ENCODE measurements around the gene ANTXRL.
"Not testable (repeated sequence)": the region's sequence is repeated elsewhere in the genome, so short reads cannot be mapped to it uniquely, and the experiment has no call there.

The ANTXRL gene

GRCh38 chr10:46254007-46254383 lies 32.8 kb upstream of the ANTXRL start:
- Histone ChIP-seq H3K4ac (ENCODE audit: low read depth, low read length) (no peak overlapping the region), H3K27ac (ENCODE audit: low read depth, low read length) (no peak overlapping the region), H4K5ac (ENCODE audit: low read length) (no peak overlapping the region), H2BK5ac (ENCODE audit: low read length) (no peak overlapping the region), H3K56ac (ENCODE audit: low read length) (no peak overlapping the region), H3K18ac (ENCODE audit: low read length) (no peak overlapping the region), H3K36me3 (ENCODE audit: control insufficient read depth, insufficient read depth, low read length) (no peaks in the 10 kb centered on the region), H3K4me1 (ENCODE audit: control insufficient read depth, low read depth, low read length) (no peaks in the 10 kb centered on the region), H3K27me3 (ENCODE audit: insufficient read depth, low read length, poor library complexity) (no peaks in the 10 kb centered on the region), H2AK5ac (ENCODE audit: low read length) (no peak overlapping the region), H3K9ac (ENCODE audit: low read length) (no peak overlapping the region), H2BK120ac (ENCODE audit: low read depth, low read length) (no peak overlapping the region), H3K79me2 (ENCODE audit: control insufficient read depth, insufficient read depth, low read length) (no peaks in the 10 kb centered on the region), H3K23ac (ENCODE audit: low read length) (no peak overlapping the region), H2BK15ac (replicated peaks; ENCODE audit: low read depth) (no peak overlapping the region), H3K79me1 (ENCODE audit: low read length) (no peaks in the 10 kb centered on the region), H3K4me3 (ENCODE audit: low read length) (no peak overlapping the region), H3K4me2 (ENCODE audit: low read length) (no peak overlapping the region), H4K8ac (ENCODE audit: low read depth, low read length) (no peak overlapping the region)
- WGBS (ENCODE audit: extremely low coverage, insufficient coverage, low lambda C conversion rate), result no CpG with 5 or more reads among the region's 6 CpGs
- no peak for DNase-seq

DNA sequence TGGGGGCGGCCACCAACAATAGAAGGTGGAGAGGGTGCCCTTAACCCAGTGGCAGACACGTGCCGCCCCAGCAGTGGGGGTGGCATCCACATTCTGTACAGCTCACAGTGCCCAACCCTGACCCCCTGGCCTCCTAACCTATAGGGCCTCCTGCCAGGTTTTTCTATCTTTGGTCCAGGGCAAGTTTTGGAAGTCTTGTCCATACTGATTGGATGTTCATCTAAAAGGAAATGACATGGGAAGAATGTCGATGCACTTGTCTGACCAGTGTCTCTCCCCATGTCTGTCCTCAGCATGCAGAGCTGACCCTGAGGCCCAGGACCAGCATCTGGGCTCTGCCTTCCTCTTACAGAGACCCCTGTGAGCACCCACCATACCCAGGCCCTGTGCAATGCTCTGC lies 32.3 kb upstream of the ANTXRL start:
- Histone ChIP-seq H2AK5ac (ENCODE audit: low read length) (no peak overlapping the region), H3K79me2 (ENCODE audit: control insufficient read depth, insufficient read depth, low read length) (no peaks in the 10 kb centered on the region), H3K27me3 (ENCODE audit: insufficient read depth, low read length, poor library complexity) (no peaks in the 10 kb centered on the region), H3K4me1 (ENCODE audit: control insufficient read depth, low read depth, low read length) (no peaks in the 10 kb centered on the region), H3K4me3 (ENCODE audit: low read length) (no peak overlapping the region), H3K79me1 (ENCODE audit: low read length) (no peaks in the 10 kb centered on the region), H3K56ac (ENCODE audit: low read length) (no peak overlapping the region), H2BK120ac (ENCODE audit: low read depth, low read length) (no peak overlapping the region), H3K4me2 (ENCODE audit: low read length) (no peak overlapping the region), H3K27ac (ENCODE audit: low read depth, low read length) (no peak overlapping the region), H4K8ac (ENCODE audit: low read depth, low read length) (no peak overlapping the region), H2BK15ac (replicated peaks; ENCODE audit: low read depth) (no peak overlapping the region), H3K23ac (ENCODE audit: low read length) (no peak overlapping the region), H3K9ac (ENCODE audit: low read length) (no peak overlapping the region), H2BK5ac (ENCODE audit: low read length) (no peak overlapping the region), H3K36me3 (ENCODE audit: control insufficient read depth, insufficient read depth, low read length) (no peaks in the 10 kb centered on the region), H4K5ac (ENCODE audit: low read length) (no peak overlapping the region), H3K4ac (ENCODE audit: low read depth, low read length) (no peak overlapping the region), H3K18ac (ENCODE audit: low read length) (no peak overlapping the region)
- DNase-seq, result no peak
- no CpG with 5 or more reads among the region's 4 CpGs for WGBS (ENCODE audit: extremely low coverage, insufficient coverage, low lambda C conversion rate)

DNA sequence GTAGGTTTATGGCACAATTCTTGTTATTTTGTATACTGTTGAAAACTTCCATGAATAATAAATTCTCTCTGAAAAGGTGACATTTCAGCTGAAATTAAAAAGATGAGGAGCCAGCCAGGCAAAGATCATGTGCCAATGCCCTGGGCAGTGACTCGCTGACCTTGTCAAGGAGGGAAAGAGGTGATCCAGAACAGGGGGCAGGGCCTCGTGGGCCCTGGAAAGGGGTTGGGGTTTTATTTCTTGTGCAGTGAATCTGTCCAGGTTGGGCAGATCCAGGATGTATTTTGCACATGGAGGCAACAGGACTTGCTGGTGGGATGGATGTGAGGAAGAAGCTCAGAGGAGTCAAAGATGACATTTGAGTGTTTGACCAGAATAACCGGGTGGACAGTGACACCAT lies 31.6 kb upstream of the ANTXRL start:
- H2BK5ac ChIP-seq (ENCODE audit: low read length); H4K8ac ChIP-seq (ENCODE audit: low read depth, low read length); H3K4me3 ChIP-seq (ENCODE audit: low read length); H3K27me3 ChIP-seq (ENCODE audit: insufficient read depth, low read length, poor library complexity); H3K23ac ChIP-seq (ENCODE audit: low read length); H3K4ac ChIP-seq (ENCODE audit: low read depth, low read length); H2BK120ac ChIP-seq (ENCODE audit: low read depth, low read length); H2BK15ac ChIP-seq (replicated peaks; ENCODE audit: low read depth); H3K79me2 ChIP-seq (ENCODE audit: control insufficient read depth, insufficient read depth, low read length); H3K4me1 ChIP-seq (ENCODE audit: control insufficient read depth, low read depth, low read length); H3K4me2 ChIP-seq (ENCODE audit: low read length); H3K27ac ChIP-seq (ENCODE audit: low read depth, low read length); H3K9ac ChIP-seq (ENCODE audit: low read length); H3K18ac ChIP-seq (ENCODE audit: low read length); H3K36me3 ChIP-seq (ENCODE audit: control insufficient read depth, insufficient read depth, low read length); H4K5ac ChIP-seq (ENCODE audit: low read length); H3K56ac ChIP-seq (ENCODE audit: low read length); DNase-seq; H3K79me1 ChIP-seq (ENCODE audit: low read length); H2AK5ac ChIP-seq (ENCODE audit: low read length): not testable (repeated sequence)
- WGBS (ENCODE audit: extremely low coverage, insufficient coverage, low lambda C conversion rate), result no CpG with 5 or more reads among the region's 3 CpGs

DNA sequence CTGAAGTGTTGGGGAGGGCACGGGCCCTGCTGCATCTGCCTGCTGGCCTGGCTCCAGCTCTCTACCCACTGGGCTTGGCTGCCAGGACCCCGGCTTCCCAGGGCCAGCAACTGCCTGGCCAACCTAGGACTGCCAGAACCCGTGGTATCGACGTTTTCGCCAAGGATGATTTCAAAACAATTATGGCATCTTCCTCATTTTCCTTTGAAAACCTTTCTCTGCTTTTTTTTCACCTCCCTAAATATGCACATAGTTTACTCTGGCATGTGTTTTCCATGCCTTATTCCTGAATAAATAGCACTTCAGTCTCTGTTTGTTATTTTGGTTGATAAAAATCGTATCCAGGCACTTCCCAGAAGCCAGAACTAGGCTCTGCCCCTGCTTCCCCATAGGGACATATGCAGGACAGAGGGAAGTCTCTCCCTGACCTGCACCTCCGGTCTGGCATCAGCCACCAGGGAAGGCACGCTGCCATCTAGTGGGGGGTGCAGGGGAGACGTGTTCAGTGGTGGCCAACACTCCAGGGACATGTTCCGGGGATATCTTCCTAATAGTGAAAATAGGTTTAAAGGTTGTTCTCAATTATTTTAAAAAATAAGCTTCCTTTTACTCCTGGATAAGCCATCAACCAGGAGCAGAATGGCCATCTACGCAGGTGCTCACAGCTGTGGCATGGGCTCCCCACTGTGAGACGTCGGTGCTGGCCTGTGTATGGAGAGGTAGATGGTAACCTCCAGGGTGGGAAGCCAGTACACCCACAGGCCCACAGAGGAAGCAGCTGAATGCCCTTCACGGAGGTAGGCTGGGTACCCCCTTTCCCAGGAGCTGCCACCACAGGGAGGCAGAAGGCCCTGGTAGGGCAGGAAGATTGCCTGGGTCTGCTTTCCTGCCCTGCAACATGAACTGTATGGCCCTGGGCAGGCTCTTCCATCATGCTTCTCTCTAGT lies 30.7 kb upstream of the ANTXRL start:
- H3K9ac ChIP-seq (ENCODE audit: low read length), result no peak overlapping the region
- H3K56ac ChIP-seq (ENCODE audit: low read length), result peak overlapping the region; percentile 25
- H3K4me1 ChIP-seq (ENCODE audit: control insufficient read depth, low read depth, low read length), result no peaks in the 10 kb centered on the region
- H3K23ac ChIP-seq (ENCODE audit: low read length), result no peak overlapping the region
- no peak overlapping the region for H2BK120ac ChIP-seq (ENCODE audit: low read depth, low read length)
- no peak overlapping the region for H3K4me3 ChIP-seq (ENCODE audit: low read length)
- no peaks in the 10 kb centered on the region for H3K27me3 ChIP-seq (ENCODE audit: insufficient read depth, low read length, poor library complexity)
- H3K4me2 ChIP-seq (ENCODE audit: low read length), result no peak overlapping the region
- H3K4ac ChIP-seq (ENCODE audit: low read depth, low read length), result no peak overlapping the region
- H4K8ac ChIP-seq (ENCODE audit: low read depth, low read length), result no peak overlapping the region
- no peak overlapping the region for H2BK15ac ChIP-seq (replicated peaks; ENCODE audit: low read depth)
- no peaks in the 10 kb centered on the region for H3K79me2 ChIP-seq (ENCODE audit: control insufficient read depth, insufficient read depth, low read length)
- H3K18ac ChIP-seq (ENCODE audit: low read length), result no peak overlapping the region
- peak; percentile 86 for DNase-seq
- no peak overlapping the region for H4K5ac ChIP-seq (ENCODE audit: low read length)
- WGBS (ENCODE audit: extremely low coverage, insufficient coverage, low lambda C conversion rate), result no CpG with 5 or more reads among the region's 15 CpGs
- H3K36me3 ChIP-seq (ENCODE audit: control insufficient read depth, insufficient read depth, low read length), result no peaks in the 10 kb centered on the region
- H3K27ac ChIP-seq (ENCODE audit: low read depth, low read length), result no peak overlapping the region
- no peaks in the 10 kb centered on the region for H3K79me1 ChIP-seq (ENCODE audit: low read length)
- H2BK5ac ChIP-seq (ENCODE audit: low read length), result no peak overlapping the region
- no peak overlapping the region for H2AK5ac ChIP-seq (ENCODE audit: low read length)

- Histone ChIP-seq H3K27me3 (ENCODE audit: insufficient read depth, low read length, poor library complexity) (no peaks in the 10 kb centered on the region), H3K79me1 (ENCODE audit: low read length) (no peaks in the 10 kb centered on the region)
Observed at GRCh38 chr10:46257099-46257498, 29.7 kb upstream of the ANTXRL start.

More at GRCh38 chr10:46257099-46257498, 29.7 kb upstream of the ANTXRL start:
- Histone ChIP-seq H3K36me3 (ENCODE audit: control insufficient read depth, insufficient read depth, low read length) (no peaks in the 10 kb centered on the region), H2AK5ac (ENCODE audit: low read length) (no peak overlapping the region), H3K56ac (ENCODE audit: low read length) (no peak overlapping the region), H4K5ac (ENCODE audit: low read length) (no peak overlapping the region), H3K4me3 (ENCODE audit: low read length) (no peak overlapping the region), H2BK15ac (replicated peaks; ENCODE audit: low read depth) (no peak overlapping the region), H4K8ac (ENCODE audit: low read depth, low read length) (no peak overlapping the region), H3K27ac (ENCODE audit: low read depth, low read length) (no peak overlapping the region), H2BK5ac (ENCODE audit: low read length) (no peak overlapping the region), H3K4me2 (ENCODE audit: low read length) (no peak overlapping the region), H3K4ac (ENCODE audit: low read depth, low read length) (no peak overlapping the region), H3K9ac (ENCODE audit: low read length) (no peak overlapping the region), H3K23ac (ENCODE audit: low read length) (no peak overlapping the region), H2BK120ac (ENCODE audit: low read depth, low read length) (no peak overlapping the region), H3K79me2 (ENCODE audit: control insufficient read depth, insufficient read depth, low read length) (no peaks in the 10 kb centered on the region), H3K4me1 (ENCODE audit: control insufficient read depth, low read depth, low read length) (no peaks in the 10 kb centered on the region), H3K18ac (ENCODE audit: low read length) (no peak overlapping the region)
- WGBS (ENCODE audit: extremely low coverage, insufficient coverage, low lambda C conversion rate), result no CpG with 5 or more reads among the region's 4 CpGs
- DNase-seq, result no peak
